ENCODE data around the gene PARP1.
A peak's percentile ranks its signal among the peaks of the same experiment; 100 is the strongest.

PARP1 gene

DNA sequence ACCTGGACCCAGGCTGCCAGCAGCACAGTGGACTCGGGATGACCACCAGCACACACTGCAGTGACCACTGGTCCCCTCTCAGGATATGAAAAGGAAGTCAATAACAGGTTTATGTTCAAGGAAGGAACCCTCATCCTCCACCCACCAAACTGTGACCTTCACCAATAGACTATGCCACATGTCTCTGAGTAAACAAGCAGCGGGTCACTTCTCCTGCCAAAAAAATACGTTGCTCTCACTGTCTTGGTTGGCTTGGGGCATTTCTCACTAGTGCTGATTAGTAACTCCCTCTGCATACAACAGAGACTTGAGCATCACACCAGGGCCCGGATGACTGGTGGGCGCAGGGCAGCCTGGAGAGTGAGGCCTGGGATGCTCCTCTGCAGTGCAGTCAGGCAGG is 25.9 kb downstream of the PARP1 start:
- Mint-ChIP-seq H3K4me3 (no peak overlapping the region), H3K27me3 (no peaks in the 10 kb centered on the region), H3K27ac (no peak overlapping the region), H3K9me3 (ENCODE audit: low read depth) (no peaks in the 10 kb centered on the region), H3K4me1 (ENCODE audit: low read depth) (peaks cover 4% of the 10 kb centered on the region), H3K36me3 (peaks cover 9% of the 10 kb centered on the region)

DNA sequence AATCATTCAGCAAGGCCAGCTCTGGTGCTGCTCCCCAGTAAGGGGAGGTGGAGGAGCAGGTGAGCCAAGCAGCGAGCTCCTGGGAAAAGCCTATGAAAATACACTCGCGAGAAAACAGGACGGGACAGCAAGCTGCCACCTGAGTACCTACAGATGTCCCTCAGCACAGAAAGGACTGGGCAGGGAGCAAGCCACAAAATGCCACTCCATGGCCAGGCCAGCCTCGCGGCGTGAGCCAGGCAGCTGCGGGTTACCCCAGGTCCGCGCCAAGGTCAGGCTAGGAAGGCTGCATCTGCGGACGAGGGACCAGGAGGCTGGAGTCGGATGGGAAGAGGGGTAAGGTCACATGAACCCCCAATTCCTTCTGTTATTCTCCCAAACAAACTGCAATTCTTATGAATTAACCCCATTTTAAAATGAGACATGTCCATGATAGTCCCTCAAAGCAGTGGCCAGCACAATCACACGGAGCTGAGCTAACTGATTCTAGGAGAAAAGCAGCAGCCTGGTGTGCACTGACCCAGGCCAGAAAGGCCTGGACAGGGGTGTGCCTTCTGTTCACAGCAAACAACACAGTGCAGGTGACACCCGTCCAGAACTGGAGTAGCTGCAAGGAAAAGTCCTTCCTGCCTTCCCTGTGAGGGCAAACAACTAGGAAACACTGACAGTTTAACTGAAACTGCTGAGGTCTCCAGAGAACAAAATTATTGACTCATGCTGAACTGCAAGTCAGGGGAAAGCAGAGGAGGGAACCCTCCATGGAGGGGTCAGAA is 26.5 kb downstream of the PARP1 start:
- no peak overlapping the region for H3K4me3 Mint-ChIP-seq

DNA sequence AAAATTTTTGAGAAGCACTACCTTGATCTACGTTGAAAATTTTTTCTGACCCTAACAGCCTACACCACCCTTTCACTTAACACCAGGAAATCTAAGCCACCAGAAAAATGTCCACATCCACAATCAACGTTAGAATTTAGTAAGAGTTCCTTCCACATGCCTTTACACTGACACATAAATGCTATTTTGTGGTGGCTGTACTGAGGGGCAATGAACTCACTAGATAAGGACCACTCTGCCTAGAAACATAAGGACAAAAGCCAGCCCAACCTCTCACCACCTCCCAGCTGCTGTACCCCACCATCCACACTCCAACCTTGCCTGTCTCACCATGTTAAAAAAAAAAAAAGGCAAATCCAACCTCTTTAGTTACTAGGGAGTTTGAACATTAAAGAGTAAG is 29.8 kb downstream of the PARP1 start:
- Mint-ChIP-seq H3K27me3 (no peaks in the 10 kb centered on the region), H3K4me1 (ENCODE audit: low read depth) (peaks cover 4% of the 10 kb centered on the region), H3K4me3 (no peak overlapping the region), H3K27ac (no peak overlapping the region), H3K9me3 (ENCODE audit: low read depth) (no peaks in the 10 kb centered on the region), H3K36me3 (peaks cover 19% of the 10 kb centered on the region)

More for the DNA sequence above, 26.5 kb downstream of the PARP1 start:
- peaks cover 4% of the 10 kb centered on the region for H3K4me1 Mint-ChIP-seq (ENCODE audit: low read depth)
- no peaks in the 10 kb centered on the region for H3K9me3 Mint-ChIP-seq (ENCODE audit: low read depth)
- no peak overlapping the region for H3K27ac Mint-ChIP-seq
- H3K36me3 Mint-ChIP-seq: peaks cover 9% of the 10 kb centered on the region
- no peaks in the 10 kb centered on the region for H3K27me3 Mint-ChIP-seq

DNA sequence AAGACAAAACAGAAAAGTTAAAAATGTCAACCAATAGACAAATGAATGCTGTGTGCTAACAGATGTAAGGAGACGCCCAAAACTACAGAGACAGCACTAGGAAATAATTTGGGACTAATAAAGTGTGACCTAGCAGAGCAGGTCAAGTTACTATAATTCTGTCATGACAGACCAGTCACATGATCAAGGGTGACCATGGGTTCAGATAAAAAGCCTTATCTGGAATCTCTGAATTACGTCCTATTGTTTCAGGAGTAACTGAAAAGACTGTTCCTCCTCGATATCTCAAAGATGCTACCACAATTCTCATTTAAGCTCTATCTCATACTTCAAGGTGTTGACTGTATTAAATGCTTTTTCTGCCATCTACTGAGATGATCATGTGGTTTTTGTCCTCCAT is 31.6 kb downstream of the PARP1 start:
- H3K36me3 Mint-ChIP-seq: peaks cover 18% of the 10 kb centered on the region
- peak overlapping the region; percentile 34 for H3K27ac Mint-ChIP-seq
- H3K27me3 Mint-ChIP-seq: no peaks in the 10 kb centered on the region
- H3K9me3 Mint-ChIP-seq (ENCODE audit: low read depth): no peaks in the 10 kb centered on the region
- peaks cover 4% of the 10 kb centered on the region for H3K4me1 Mint-ChIP-seq (ENCODE audit: low read depth)
- no peak overlapping the region for H3K4me3 Mint-ChIP-seq

DNA sequence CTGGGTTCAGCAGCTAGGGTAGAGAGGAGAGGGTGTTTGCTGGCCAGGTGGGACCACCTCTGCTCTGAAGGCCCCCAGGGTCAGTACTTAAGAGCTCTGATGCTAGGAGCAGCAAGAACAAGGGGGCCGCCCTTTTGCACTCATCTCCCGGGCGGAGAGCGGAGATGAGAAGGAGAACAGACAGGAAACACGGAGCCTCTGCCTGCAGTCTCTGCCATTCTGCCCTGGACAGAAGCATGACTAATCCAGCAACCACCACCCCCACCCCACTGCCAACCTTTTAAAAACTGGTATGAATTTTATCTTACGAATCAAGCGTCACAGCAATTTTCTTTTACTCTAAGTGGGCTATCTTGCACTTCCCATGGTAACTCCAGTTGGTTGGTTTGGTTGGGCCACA is 34.5 kb downstream of the PARP1 start:
- Mint-ChIP-seq H3K4me1 (ENCODE audit: low read depth) (no peaks in the 10 kb centered on the region), H3K4me3 (no peak overlapping the region), H3K27me3 (no peaks in the 10 kb centered on the region), H3K36me3 (peaks cover 11% of the 10 kb centered on the region), H3K9me3 (ENCODE audit: low read depth) (no peaks in the 10 kb centered on the region), H3K27ac (no peak overlapping the region)

DNA sequence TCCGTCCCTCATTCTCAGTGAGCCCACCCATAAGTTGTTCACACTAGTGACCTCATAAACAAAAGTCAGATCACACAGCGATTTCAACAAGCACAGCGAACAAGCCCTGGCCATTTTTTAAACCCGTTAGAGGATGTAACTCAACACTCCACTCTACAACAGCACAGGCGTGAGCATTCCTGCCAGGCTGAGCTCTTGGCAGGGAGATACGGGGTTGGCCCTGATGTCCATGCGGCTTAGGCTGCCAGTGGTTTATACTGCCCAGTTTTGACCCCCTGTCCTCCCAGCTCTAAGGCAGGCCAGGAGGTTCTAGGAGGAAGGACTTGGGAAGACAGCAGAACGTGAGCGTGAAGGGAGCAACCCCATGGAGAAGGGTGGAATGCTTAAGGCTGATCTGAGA is 35.0 kb downstream of the PARP1 start:
- Mint-ChIP-seq H3K9me3 (ENCODE audit: low read depth) (no peaks in the 10 kb centered on the region), H3K4me1 (ENCODE audit: low read depth) (no peaks in the 10 kb centered on the region), H3K36me3 (peaks cover 11% of the 10 kb centered on the region), H3K4me3 (no peak overlapping the region), H3K27ac (no peak overlapping the region), H3K27me3 (no peaks in the 10 kb centered on the region)

DNA sequence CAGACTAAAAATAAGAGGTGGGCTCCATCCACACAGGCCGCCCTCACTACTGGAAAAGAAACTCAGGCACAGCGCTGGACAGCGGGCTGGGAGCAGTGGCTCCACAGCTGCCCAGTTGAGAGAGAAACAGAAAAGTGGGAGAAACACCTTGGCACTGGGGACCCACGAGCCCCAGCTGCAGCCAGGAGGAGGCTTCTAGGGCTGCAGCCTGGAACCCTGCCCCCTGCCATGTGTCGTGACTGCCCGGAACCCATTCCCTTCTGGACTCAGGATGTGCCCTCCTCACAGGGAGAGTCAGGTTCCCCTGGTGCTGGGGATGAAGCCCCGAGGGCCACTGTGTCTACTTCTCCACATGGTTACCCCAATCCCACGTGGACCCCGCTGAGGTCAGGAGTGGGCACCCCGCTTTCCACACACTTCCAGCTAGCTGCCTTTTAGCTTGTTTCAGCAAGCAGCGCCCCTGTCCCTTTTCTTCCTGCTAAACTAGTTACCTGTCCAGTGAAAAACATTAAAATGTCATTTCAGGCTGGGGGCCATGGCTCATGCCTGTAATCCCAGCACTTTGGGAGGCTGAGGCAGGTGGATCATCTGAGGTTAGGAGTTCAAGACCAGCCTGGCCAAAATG is 35.9 kb downstream of the PARP1 start:
- Mint-ChIP-seq H3K36me3 (peaks cover 13% of the 10 kb centered on the region), H3K27ac (no peak overlapping the region)

DNA sequence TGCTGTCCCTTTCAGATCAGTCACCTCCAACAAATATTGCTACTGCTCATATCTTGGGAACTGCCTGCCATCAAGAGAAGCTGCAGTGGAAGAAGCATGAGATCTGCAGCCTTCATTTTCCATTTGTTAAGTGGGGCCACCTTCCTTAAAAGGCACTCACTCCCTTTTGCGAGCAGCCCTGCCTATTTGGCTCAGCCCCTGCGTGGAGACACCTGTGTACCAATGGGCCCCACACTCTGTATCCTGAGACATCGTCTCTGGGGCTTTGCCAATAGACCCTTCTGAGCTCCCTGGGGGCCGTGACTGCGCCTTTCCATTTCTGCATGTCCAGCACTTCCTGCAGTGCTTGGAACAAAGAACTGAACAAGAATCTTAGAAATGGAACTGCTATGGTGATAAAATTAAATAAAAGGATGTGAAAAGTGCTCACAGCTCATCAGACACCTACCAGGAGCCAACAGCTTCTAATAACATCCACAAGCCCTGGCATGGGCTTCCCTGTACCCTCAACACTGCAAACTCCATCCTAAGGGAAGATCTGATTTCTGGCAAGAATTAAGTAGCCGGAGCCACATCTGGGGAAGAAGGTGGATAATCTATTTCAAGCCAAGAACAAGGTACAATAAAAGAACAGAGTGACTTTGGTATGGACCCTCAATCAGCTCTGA is 36.7 kb downstream of the PARP1 start:
- Mint-ChIP-seq H3K27me3 (no peaks in the 10 kb centered on the region), H3K36me3 (peaks cover 13% of the 10 kb centered on the region), H3K9me3 (ENCODE audit: low read depth) (no peaks in the 10 kb centered on the region), H3K27ac (no peak overlapping the region), H3K4me3 (no peak overlapping the region), H3K4me1 (ENCODE audit: low read depth) (no peaks in the 10 kb centered on the region)

More for the DNA sequence above, 35.9 kb downstream of the PARP1 start:
- Mint-ChIP-seq H3K27me3 (no peaks in the 10 kb centered on the region), H3K4me3 (no peak overlapping the region), H3K4me1 (ENCODE audit: low read depth) (no peaks in the 10 kb centered on the region), H3K9me3 (ENCODE audit: low read depth) (no peaks in the 10 kb centered on the region)

DNA sequence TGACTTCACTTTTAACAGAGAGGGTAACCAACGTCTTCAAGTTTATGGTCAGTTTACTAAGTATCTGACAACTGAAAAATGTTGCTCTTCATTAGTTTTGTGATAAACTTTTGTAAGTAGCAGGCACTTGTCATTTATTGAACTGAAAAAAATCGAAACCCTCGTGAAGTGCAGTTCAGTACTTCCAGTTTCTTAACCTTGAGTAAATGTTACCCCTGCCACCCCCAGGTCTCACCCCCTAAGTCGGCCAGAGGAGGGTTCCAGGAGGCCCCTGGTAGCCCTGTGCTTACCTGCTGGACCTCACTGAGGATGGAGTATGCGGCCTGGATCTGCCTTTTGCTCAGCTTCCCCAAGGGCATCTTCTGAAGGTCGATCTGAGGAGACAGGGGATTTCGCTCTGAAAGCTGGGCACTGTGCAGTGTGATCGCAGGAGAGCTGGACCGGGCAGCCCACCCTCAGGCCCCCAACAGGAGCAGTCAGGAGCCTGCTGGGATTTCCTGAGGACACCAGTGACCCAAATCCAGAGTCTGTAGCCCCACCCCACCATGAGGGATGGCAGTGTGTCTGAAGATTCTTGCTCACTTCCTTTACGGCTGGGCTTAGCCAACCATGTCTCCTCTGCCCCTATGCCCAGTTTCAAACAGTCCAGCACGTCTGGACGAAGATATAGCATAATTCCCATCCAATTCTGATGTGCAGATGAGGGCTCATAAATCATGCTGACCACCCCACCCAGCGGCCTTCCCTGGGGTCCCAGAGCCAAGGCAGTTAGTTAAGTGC is 37.6 kb downstream of the PARP1 start:
- H3K36me3 Mint-ChIP-seq: peaks cover 13% of the 10 kb centered on the region
- no peaks in the 10 kb centered on the region for H3K27me3 Mint-ChIP-seq
- H3K9me3 Mint-ChIP-seq (ENCODE audit: low read depth): no peaks in the 10 kb centered on the region
- no peak overlapping the region for H3K4me3 Mint-ChIP-seq
- H3K4me1 Mint-ChIP-seq (ENCODE audit: low read depth): no peaks in the 10 kb centered on the region
- no peak overlapping the region for H3K27ac Mint-ChIP-seq

DNA sequence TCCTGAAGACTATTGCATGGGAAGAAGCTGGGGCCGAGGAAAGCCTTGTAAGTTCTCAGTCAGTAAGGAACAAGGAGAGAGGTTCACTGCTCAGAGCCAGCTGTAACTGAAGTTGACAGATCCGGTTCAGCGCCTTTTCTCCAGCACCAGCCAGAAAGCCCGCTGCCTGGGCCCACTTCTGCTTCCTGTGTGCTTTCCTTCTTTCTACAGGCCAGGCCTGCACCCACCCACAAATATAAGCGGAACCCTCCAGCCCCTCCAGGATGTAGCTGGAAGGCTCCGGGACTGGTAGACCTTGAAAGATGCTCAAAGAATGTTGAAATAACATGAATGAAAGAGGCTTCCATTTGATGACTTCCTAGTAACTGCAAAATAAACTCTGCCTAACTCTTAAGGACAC is 38.8 kb downstream of the PARP1 start:
- no peak overlapping the region for H3K27ac Mint-ChIP-seq

DNA sequence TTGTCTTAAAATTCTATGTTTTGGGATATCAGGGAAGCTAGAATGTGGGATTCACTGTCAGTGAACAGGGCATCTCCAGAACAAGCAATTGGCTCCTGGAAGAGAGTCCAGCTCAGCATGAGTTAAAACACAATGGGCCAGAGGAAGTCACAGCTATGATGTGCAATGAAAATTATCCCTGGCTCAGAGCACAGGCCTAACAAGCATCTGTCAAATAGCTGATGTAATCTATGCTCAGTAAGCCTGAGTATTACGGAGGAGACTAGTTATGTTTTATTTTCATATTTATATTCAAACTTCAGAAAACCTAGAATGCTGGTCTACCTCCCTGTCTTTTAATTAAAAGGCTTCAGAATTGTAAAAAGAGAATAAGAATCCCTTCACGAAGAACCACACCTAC is 41.6 kb downstream of the PARP1 start:
- no peaks in the 10 kb centered on the region for H3K9me3 Mint-ChIP-seq (ENCODE audit: low read depth)
- H3K27ac Mint-ChIP-seq: no peak overlapping the region
- H3K4me1 Mint-ChIP-seq (ENCODE audit: low read depth): no peaks in the 10 kb centered on the region

More for the DNA sequence above, 38.8 kb downstream of the PARP1 start:
- Mint-ChIP-seq H3K4me1 (ENCODE audit: low read depth) (no peaks in the 10 kb centered on the region), H3K27me3 (no peaks in the 10 kb centered on the region), H3K9me3 (ENCODE audit: low read depth) (no peaks in the 10 kb centered on the region), H3K36me3 (peaks cover 8% of the 10 kb centered on the region), H3K4me3 (no peak overlapping the region)

DNA sequence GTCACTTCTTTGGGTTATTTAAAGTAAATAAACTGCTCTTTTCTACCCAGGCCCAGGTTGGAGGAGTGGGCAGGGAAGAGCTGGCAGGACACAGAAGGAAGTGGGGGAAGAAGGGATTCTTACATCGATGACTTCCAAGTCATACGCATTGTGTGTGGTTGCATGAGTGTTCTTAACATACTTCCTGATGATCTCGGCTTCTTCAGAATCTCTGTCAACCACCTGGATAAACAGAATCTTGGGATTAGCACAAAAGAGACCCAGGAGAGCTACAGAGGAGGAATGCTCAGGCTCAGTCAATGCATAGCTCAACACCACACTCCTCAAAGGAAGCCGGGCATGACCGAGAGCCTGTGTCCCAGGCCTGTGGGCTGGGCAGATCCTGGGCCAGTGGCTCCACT is 42.1 kb downstream of the PARP1 start:
- Mint-ChIP-seq H3K36me3 (peaks cover 12% of the 10 kb centered on the region), H3K4me3 (no peak overlapping the region), H3K4me1 (ENCODE audit: low read depth) (no peaks in the 10 kb centered on the region), H3K27ac (no peak overlapping the region), H3K27me3 (no peaks in the 10 kb centered on the region), H3K9me3 (ENCODE audit: low read depth) (no peaks in the 10 kb centered on the region)

More for the DNA sequence above, 41.6 kb downstream of the PARP1 start:
- Mint-ChIP-seq H3K27me3 (no peaks in the 10 kb centered on the region), H3K36me3 (peaks cover 12% of the 10 kb centered on the region), H3K4me3 (no peak overlapping the region)

DNA sequence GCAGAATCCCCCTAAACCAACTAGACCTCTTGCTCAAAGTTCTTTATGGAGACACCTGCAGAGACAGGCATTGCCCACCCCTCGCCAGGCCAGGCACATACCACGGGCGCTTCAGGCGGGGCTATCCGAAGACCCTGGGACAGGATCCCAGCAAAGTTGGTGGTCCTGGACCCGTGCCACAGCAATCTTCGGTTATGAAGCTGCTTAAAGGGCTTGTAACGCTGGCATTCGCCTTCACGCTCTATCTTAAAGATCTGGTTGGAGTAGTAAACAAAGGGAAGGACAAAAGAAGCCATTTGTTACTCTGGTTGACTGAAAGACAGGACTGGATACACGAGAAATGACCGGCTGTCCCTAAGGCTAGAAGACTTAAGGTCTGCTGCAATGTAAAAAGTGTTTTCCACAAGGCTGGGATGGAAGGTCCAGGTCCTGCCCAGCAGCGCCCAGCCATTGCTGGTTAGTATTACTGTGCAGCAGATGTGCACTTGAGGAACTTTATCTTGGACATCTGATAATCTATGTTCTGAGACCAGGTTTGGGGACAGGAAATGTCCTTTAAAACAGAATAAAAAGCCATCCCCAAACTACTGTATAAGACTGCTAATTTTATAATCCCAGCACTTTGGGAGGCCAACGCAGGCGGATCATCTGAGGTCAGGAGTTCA is 42.9 kb downstream of the PARP1 start:
- Mint-ChIP-seq H3K4me1 (ENCODE audit: low read depth) (no peaks in the 10 kb centered on the region), H3K9me3 (ENCODE audit: low read depth) (no peaks in the 10 kb centered on the region), H3K27ac (no peak overlapping the region), H3K27me3 (no peaks in the 10 kb centered on the region), H3K4me3 (no peak overlapping the region), H3K36me3 (peaks cover 12% of the 10 kb centered on the region)

DNA sequence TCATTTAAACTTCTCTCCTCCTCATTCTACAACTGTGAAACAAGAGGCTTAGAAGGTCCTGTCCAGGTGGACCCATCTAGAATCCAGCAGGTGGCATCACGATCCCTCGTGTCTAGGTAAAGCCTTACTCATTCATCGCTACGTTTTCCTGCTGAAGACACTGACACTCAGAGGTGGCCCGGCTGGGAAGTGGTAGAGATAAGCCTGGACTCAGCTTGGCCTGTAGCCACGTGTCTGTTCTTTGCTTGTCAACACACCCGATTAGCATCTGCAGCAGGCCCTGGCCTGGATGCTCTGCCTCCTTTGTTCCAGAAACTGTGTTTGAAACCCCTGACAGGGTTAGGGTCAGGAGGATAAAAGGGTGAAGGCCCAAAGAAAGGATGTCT is 43.4 kb downstream of the PARP1 start:
- no peak overlapping the region for H3K27ac Mint-ChIP-seq

More for the DNA sequence above, 43.4 kb downstream of the PARP1 start:
- peaks cover 12% of the 10 kb centered on the region for H3K36me3 Mint-ChIP-seq
- no peaks in the 10 kb centered on the region for H3K4me1 Mint-ChIP-seq (ENCODE audit: low read depth)
- H3K9me3 Mint-ChIP-seq (ENCODE audit: low read depth): no peaks in the 10 kb centered on the region
- no peak overlapping the region for H3K4me3 Mint-ChIP-seq
- H3K27me3 Mint-ChIP-seq: no peaks in the 10 kb centered on the region
